HCT116 (cell line): ENCODE results near the gene ARSI. TPM values are rescaled to one million over a fixed set of nuclear protein-coding genes. Genes with fewer than 3 reads are reported as not detected.

Experiments
- ATAC-seq: fragments of 200-7000 bp; cut with Tn5 transposase; 2 replicates; pipeline ENCODE4 v1.9.1; 2020; ENCODE audit warnings: mild to moderate bottlenecking, moderate library complexity
- BruUV-seq: library from RNA; stranded (reverse); fragments of 400-500 nt; replicated peaks from 2 replicates; lab custom pipeline; 2021; lab: Mats Ljungman, UMichigan
- CTCF ChIA-PET: fragments of 300-600 bp; sonication (Branson Sonifier 250); formaldehyde crosslinking; loops from one replicate; lab custom pipeline; 2021; ENCODE audit warnings: antibody characterized with exemption; lab: Charles Lee
- POLR2A ChIA-PET: fragments of 300-600, 350-600 bp; sonication (Branson Sonifier 250); formaldehyde crosslinking; loops from one replicate; lab custom pipeline; 2021; ENCODE audit warnings: antibody characterized with exemption; lab: Charles Lee
- RAD21 ChIA-PET, 2 experiments: fragments of 300-600 bp; sonication (Branson Sonifier 250); formaldehyde crosslinking; loops; one replicate each; lab custom pipeline; 2023; ENCODE audit warnings: low total read pairs in 2 of 2; ENCODE audit not compliant: uncharacterized antibody in 2 of 2, unreplicated experiment in 2 of 2, low non-redundant PET in 1 of 2; lab: Charles Lee
- DNase-seq: peaks from one replicate; pipeline ENCODE4 v3.0.0-alpha.2; 2010; ENCODE audit warnings: low read depth, low spot score
- H2AFZ ChIP-seq: fragments of 200-600 bp; shearing (Covaris generic), sonication (generic); 2 replicates; pipeline ENCODE4 v1.6.1; 2017; ENCODE audit warnings: low read depth, mixed run types, mixed read lengths, antibody characterized with exemption, low read length; ENCODE audit not compliant: poor library complexity, severe bottlenecking
- H3K27ac ChIP-seq: 2 replicates; pipeline ENCODE4 v1.5.1; 2012; ENCODE audit warnings: low read depth, low read length
- H3K27me3 ChIP-seq: fragments of 200-600 bp; sonication (generic); 2 replicates; pipeline ENCODE4 v1.6.1; 2016; ENCODE audit warnings: mixed run types, low read length, mixed read lengths; ENCODE audit not compliant: insufficient read depth
- H3K36me3 ChIP-seq, 2 experiments: fragments of 200-500 bp in 1 of 2; fragments of 200-600 bp in 1 of 2; sonication (Bioruptor generic) in 1 of 2; sonication (generic) in 1 of 2; 2 replicates each; pipeline versions ENCODE4 v1.5.1 to v1.6.1; 2014 to 2016; ENCODE audit warnings: low read length in 2 of 2, inconsistent platforms in 1 of 2, mixed read lengths in 1 of 2, mixed run types in 1 of 2; ENCODE audit not compliant: insufficient read depth in 2 of 2, control insufficient read depth in 1 of 2
- H3K4me1 ChIP-seq, 2 experiments: fragments of 200-600 bp in 1 of 2; sonication (generic) in 1 of 2; 2 replicates each; pipeline versions ENCODE4 v1.5.1 to v1.6.1; 2012 to 2017; ENCODE audit warnings: low read length in 2 of 2, inconsistent platforms in 1 of 2, mild to moderate bottlenecking in 1 of 2, mixed read lengths in 1 of 2, mixed run types in 1 of 2, moderate library complexity in 1 of 2; ENCODE audit not compliant: insufficient read depth in 2 of 2, control insufficient read depth in 1 of 2
- H3K4me2 ChIP-seq: fragments of 200-600 bp; sonication (generic); 2 replicates; pipeline ENCODE4 v1.6.1; 2017; ENCODE audit warnings: mixed run types, low read length, mixed read lengths
- H3K4me3 ChIP-seq, 2 experiments: fragments of 200-600 bp in 1 of 2; sonication (generic) in 1 of 2; replicated peaks in 1 of 2; 2 replicates each; pipeline ENCODE4 v1.5.1; 2011 to 2016; ENCODE audit warnings: low read length in 2 of 2, control low read depth in 1 of 2, low read depth in 1 of 2, mild to moderate bottlenecking in 1 of 2, mixed read lengths in 1 of 2, mixed run types in 1 of 2
- H3K79me2 ChIP-seq: fragments of 200-600 bp; sonication (generic); 2 replicates; pipeline ENCODE4 v1.6.1; 2017; ENCODE audit warnings: mild to moderate bottlenecking, mixed run types, low read length, moderate library complexity, mixed read lengths; ENCODE audit not compliant: insufficient read depth
- H3K9ac ChIP-seq: fragments of 200-600 bp; sonication (generic); 2 replicates; pipeline ENCODE4 v1.6.1; 2016; ENCODE audit warnings: low read length, mixed read lengths
- H3K9me2 ChIP-seq: fragments of 200-600 bp; sonication (generic), shearing (Covaris generic); 2 replicates; pipeline ENCODE4 v1.6.1; 2017; ENCODE audit warnings: mixed run types, mild to moderate bottlenecking, moderate library complexity; ENCODE audit not compliant: insufficient read depth
- H3K9me3 ChIP-seq, 2 experiments: fragments of 200-500 bp in 1 of 2; fragments of 200-600 bp in 1 of 2; sonication (Bioruptor generic) in 1 of 2; sonication (generic) in 1 of 2; 2 replicates each; pipeline ENCODE4 v1.6.1; 2014 to 2017; ENCODE audit warnings: low read length in 2 of 2, mixed read lengths in 2 of 2, inconsistent platforms in 1 of 2, low read depth in 1 of 2, mild to moderate bottlenecking in 1 of 2, mixed run types in 1 of 2, moderate library complexity in 1 of 2; ENCODE audit not compliant: control insufficient read depth in 1 of 2, insufficient read depth in 1 of 2
- H4K20me1 ChIP-seq: fragments of 200-600 bp; sonication (generic), shearing (Covaris generic); 2 replicates; pipeline ENCODE4 v1.6.1; 2017; ENCODE audit warnings: mixed run types, mild to moderate bottlenecking, moderate library complexity; ENCODE audit not compliant: insufficient read depth
- CBX3 ChIP-seq: IDR thresholded peaks from 2 replicates; pipeline ENCODE4 v1.6.1; 2012; ENCODE audit warnings: low read depth
- ELF1 ChIP-seq: IDR thresholded peaks from 2 replicates; pipeline ENCODE4 v1.6.1; 2012; ENCODE audit warnings: low read depth, borderline replicate concordance
- EZH2 ChIP-seq: fragments of 200-600 bp; sonication (generic); IDR thresholded peaks from 2 replicates; pipeline ENCODE4 v1.6.1; 2017; ENCODE audit warnings: antibody characterized with exemption, mixed run types
- FOSL1 ChIP-seq: IDR thresholded peaks from 2 replicates; pipeline ENCODE4 v1.6.1; 2012; ENCODE audit warnings: low read depth
- JUND ChIP-seq: IDR thresholded peaks from 2 replicates; pipeline ENCODE4 v1.6.1; 2012
- POLR2A ChIP-seq: IDR thresholded peaks from 2 replicates; pipeline ENCODE4 v1.7.0; 2011; ENCODE audit warnings: borderline replicate concordance; ENCODE audit not compliant: insufficient read depth, insufficient read length; ENCODE audit errors: extremely low read depth
- RAD21 ChIP-seq: IDR thresholded peaks from 2 replicates; pipeline ENCODE4 v1.6.1; 2012; ENCODE audit warnings: low read depth, mild to moderate bottlenecking
- REST ChIP-seq: IDR thresholded peaks from 2 replicates; pipeline ENCODE4 v1.6.1; 2012; ENCODE audit warnings: low read depth
- SP1 ChIP-seq: IDR thresholded peaks from 2 replicates; pipeline ENCODE4 v1.6.1; 2012; ENCODE audit warnings: low read depth
- SRF ChIP-seq: IDR thresholded peaks from 2 replicates; pipeline ENCODE4 v1.6.1; 2012; ENCODE audit warnings: low read depth
- TCF7L2 ChIP-seq: IDR thresholded peaks from 2 replicates; pipeline ENCODE4 v1.7.0; 2011; ENCODE audit warnings: borderline replicate concordance, inconsistent platforms; ENCODE audit not compliant: insufficient read depth, insufficient read length; ENCODE audit errors: extremely low read depth
- YY1 ChIP-seq: IDR thresholded peaks from 2 replicates; pipeline ENCODE4 v1.6.1; 2011; ENCODE audit warnings: low read length, low read depth, moderate library complexity, mild to moderate bottlenecking; ENCODE audit not compliant: insufficient replicate concordance; ENCODE audit errors: extremely low read depth
- ZFX ChIP-seq: fragments of 450-650 bp; IDR thresholded peaks from 2 replicates; pipeline ENCODE4 v1.6.1; 2017
- ZNF274 ChIP-seq: fragments of 200-500 bp; sonication (Bioruptor generic); IDR thresholded peaks from 2 replicates; pipeline ENCODE4 v1.6.1; 2014; ENCODE audit warnings: mild to moderate bottlenecking, low read depth, low read length, inconsistent platforms
- intact Hi-C: fragments of 100-400 bp; cut with micrococcal nuclease; formaldehyde crosslinking; loops from 2 replicates; pipeline ENCODE4 v1.10.0; 2022
- total RNA-seq: library from RNA; stranded (reverse); gene quantifications from one replicate; pipeline ENCODE4 v1.2.1, GENCODE V29; 2021; ENCODE audit not compliant: unreplicated experiment
- TF ChIP-seq, protein P1 (sequence below), 3 experiments: fragments of 200-600 bp in 1 of 3; sonication (generic) in 1 of 3; IDR thresholded peaks in 2 of 3; conservative IDR thresholded peaks in 1 of 3; 2 replicates each; pipeline ENCODE4 v1.5.1; 2012 to 2017; ENCODE audit warnings: low read depth in 2 of 3, low read length in 2 of 3, antibody characterized with exemption in 1 of 3, borderline replicate concordance in 1 of 3, control low read depth in 1 of 3, mild to moderate bottlenecking in 1 of 3, mixed read lengths in 1 of 3, mixed run types in 1 of 3, moderate library complexity in 1 of 3; ENCODE audit not compliant: insufficient read depth in 1 of 3

The ARSI gene
- total RNA-seq, 1 experiment from 2014 or later: 0.07 TPM

DNA sequence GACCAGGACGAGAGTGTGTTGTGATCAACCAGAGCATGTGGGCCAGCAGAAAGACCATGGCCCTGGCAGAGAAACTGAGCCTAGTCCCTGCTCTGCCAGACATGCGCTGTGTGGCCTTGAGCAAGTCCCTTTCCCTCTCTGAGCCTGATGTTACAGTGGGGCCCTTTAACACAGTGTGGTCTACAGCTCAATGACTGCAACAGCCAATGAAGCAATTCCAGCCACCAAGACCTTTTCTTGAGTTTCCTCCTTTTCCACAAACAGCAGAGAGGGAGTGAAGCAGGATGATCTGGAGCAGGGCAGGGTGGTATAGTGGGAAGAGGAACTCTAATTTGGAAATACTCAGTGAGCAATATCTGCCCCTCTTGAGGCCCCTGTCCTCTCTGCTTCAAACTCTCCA lies 25.8 kb upstream of the ARSI start:
- Histone ChIP-seq H3K27ac (no peak overlapping the region), H3K36me3 (no peaks in the 10 kb centered on the region), H3K9me2 (no peaks in the 10 kb centered on the region), H3K4me2 (no peak overlapping the region), H3K27me3 (no peaks in the 10 kb centered on the region), H3K4me3 (no peak overlapping the region), H4K20me1 (no peaks in the 10 kb centered on the region), H3K9me3 (no peaks in the 10 kb centered on the region), H2AFZ (no peak overlapping the region), H3K4me1 (no peaks in the 10 kb centered on the region), H3K9ac (no peak overlapping the region), H3K79me2 (no peaks in the 10 kb centered on the region)
- no peak for DNase-seq
- RAD21 ChIA-PET: no interaction called here
- POLR2A ChIA-PET: no interaction called here
- ATAC-seq: no peak
- BruUV-seq: no TSS peak
- CTCF ChIA-PET: interaction anchor here (1.3 kb wide), 1 partner anchor 22 kb away, joined by 3 read pairs; no protein-coding TSS in a partner anchor
- intact Hi-C loops: no loop called here
- no peak for TF ChIP-seq ELF1
- TF ChIP-seq RAD21: no peak
- TF ChIP-seq REST: no peak
- TF ChIP-seq, protein P1, sequence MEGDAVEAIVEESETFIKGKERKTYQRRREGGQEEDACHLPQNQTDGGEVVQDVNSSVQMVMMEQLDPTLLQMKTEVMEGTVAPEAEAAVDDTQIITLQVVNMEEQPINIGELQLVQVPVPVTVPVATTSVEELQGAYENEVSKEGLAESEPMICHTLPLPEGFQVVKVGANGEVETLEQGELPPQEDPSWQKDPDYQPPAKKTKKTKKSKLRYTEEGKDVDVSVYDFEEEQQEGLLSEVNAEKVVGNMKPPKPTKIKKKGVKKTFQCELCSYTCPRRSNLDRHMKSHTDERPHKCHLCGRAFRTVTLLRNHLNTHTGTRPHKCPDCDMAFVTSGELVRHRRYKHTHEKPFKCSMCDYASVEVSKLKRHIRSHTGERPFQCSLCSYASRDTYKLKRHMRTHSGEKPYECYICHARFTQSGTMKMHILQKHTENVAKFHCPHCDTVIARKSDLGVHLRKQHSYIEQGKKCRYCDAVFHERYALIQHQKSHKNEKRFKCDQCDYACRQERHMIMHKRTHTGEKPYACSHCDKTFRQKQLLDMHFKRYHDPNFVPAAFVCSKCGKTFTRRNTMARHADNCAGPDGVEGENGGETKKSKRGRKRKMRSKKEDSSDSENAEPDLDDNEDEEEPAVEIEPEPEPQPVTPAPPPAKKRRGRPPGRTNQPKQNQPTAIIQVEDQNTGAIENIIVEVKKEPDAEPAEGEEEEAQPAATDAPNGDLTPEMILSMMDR (IDR thresholded peaks at IDR 0.05 in 2 of 3, conservative IDR thresholded peaks at IDR 0.05 in 1 of 3; ENCODE audit: borderline replicate concordance in 1 of 3, insufficient read depth in 1 of 3, low read depth in 2 of 3, low read length in 2 of 3): no peak
- no peak for TF ChIP-seq FOSL1
- TF ChIP-seq EZH2: no peak
- TF ChIP-seq ZNF274: no peak
- TF ChIP-seq SP1: no peak
- TF ChIP-seq TCF7L2: no peak
- no peak for TF ChIP-seq JUND
- TF ChIP-seq ZFX: no peak
- TF ChIP-seq CBX3: no peak
- TF ChIP-seq SRF: no peak
- TF ChIP-seq POLR2A: no peak
- no peak for TF ChIP-seq YY1
